ENCODE results near the gene METRNL.

METRNL gene

DNA sequence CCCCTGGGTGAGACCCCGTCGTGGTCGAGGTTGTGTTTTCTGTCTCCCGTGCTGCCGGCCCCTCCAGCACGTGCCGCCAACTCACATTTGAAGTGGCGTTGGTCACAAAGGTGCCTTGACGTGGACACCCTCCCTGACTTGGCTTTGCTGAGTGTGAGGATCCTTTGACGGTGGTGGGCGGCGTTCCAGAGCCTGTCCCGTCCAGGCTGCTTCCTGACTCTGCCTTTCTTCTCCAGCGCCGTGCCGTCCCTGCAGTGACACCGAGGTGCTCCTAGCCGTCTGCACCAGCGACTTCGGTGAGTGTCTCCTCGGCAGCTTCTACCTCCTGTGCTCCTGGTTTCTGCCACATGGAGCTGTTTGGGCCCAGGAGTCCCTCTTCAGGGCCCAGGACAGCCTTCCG lies 13.5 kb downstream of the METRNL start:
- no peak for DNase-seq (ENCODE audit: low read depth)

DNA sequence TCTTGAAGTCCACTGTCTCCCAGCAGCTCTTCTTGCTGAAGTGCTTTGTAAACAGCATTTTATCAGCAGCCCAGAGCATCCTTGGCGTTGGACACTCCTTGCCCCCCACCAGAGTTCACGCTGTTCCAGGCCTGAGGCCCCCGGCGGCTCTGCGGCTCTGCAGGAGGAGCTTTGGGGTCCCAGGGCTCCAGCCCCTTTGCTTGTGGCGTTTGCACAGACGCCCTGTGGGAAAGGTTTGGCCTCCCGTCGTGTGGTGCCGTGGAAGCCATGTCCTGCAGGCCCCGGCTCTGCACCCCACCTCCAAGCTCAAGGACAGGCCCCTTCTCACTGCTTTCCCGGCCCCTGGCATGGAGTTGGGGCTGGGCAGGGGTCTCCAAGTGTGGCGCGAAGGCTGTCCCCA lies 14.1 kb downstream of the METRNL start:
- DNase-seq (ENCODE audit: low read depth) = no peak

DNA sequence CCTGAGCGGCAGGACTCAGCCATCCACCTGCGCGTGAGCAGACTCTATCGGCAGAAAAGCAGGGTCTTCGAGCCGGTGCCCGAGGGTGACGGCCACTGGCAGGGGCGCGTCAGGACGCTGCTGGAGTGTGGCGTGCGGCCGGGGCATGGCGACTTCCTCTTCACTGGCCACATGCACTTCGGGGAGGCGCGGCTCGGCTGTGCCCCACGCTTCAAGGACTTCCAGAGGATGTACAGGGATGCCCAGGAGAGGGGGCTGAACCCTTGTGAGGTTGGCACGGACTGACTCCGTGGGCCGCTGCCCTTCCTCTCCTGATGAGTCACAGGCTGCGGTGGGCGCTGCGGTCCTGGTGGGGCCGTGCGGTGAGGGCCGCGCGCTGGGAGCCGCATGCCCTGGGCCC lies 14.9 kb downstream of the METRNL start:
- no peak for DNase-seq (ENCODE audit: low read depth)

DNA sequence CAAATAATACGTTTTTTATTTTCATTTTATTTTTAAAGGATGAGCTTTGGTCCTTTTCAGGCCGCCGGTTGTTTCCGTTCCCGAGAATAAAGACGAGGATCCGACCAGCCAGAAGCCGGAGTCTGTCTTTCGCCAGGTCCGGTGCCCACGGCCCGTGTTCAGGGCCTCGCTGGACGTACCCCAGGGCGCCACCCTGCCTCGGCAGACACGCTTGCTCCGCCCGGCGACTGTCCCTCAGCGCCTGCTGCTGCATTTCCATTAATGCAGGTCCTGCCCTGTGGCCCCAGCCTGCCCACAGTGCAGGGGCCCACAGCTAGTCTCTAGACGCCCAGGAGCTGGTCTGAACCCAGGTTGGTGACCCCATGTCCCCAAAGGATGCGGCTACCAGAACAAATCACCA lies 15.6 kb downstream of the METRNL start:
- DNase-seq (ENCODE audit: low read depth) = no peak

DNA sequence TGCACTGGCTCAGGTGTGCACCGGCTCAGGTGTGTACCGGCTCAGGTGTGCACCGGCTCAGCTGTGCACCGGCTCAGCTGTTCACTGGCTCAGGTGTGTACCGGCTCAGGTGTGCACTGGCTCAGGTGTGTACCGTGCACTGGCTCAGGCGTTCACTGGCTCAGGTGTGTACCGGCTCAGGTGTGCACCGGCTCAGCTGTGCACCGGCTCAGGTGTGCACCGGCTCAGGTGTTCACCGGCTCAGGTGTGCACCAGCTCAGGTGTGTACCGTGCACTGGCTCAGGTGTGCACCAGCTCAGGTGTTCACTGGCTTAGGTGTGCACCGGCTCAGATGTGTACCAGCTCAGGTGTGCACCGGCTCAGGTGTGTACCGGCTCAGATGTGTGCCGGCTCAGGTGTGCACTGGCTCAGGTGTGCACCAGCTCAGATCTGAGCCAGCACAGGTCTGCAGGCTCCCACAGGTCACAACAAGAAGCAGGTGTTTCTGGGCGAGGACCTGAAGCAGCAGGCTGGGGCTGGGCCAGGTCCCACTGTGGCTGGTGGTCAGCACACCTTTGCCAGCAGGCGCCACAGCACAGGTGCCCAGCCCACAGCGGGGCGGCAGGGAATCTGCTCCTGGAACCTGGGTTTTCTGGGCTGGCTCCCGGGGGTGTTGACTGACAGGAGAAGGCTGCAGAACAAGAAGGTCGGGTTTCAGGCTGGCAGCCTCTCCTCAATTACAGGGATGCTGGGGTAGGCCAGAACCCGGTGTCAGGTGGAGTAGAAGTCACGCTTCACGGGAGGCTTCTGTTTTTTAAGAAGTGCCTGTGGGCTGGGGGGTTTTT lies 17.2 kb downstream of the METRNL start:
- DNase-seq (ENCODE audit: low read depth) = no peak

DNA sequence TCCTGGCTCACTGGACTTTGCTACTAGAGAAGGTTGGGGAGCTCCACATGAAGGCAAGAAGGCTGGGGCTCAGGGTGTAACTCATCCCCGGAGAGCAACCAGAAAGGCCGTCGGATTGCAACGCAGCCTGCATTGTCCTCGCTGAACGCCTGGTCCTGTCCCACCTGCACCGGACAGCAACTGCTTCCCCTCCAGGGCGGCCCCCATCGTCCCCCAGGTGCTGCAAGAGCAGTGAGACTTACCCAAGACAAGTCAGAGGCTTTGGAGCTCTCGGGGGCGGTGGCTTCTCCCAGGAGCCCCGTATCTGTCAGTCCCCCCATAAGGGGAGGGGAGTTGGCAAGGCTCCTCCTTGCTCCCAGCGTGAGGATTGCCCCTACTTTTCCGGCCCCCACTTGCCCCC lies 18.4 kb downstream of the METRNL start:
- no peak for DNase-seq (ENCODE audit: low read depth)

DNA sequence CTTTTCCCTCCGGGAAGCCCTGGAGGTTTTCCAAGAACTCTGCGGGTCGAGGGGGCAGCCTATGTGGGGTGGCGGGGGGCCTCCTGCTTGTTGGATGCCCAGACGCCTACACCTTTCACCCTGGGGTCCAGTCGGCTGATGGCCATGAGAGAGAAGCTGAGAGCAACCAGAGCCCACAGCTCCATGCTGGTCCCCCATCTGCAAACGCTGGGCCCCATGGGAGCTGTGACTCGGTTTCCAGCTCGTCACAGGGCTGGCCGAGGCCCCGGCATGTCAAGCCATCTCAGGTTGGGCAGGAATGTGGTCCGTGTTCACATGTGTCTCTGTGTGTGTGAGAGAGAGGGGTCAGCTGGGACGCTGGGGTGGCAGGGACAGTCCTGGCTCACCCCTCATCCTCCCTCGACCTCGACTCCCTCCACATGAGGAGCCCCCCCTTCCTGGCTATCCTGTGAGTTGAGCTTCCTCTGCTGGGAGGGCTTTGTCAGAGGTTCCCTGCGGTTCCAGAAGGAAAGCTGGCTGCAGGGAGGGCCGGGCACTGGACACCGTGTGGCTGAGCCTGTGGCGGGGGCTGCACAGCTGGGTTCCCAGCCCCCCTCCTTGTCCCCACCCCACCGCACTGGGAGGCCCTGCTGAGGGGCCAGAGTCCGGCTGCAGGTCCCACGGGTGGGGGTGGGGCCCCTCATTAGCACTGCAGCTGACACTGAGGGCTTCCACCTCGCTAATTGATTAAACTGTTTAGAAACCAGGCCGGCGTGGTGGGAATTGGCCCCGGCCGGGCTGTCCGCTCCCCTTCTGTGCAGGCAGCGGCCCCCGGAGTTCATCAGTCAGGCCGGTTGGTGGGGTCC lies 19.1 kb downstream of the METRNL start:
- DNase-seq (ENCODE audit: low read depth) = no peak

DNA sequence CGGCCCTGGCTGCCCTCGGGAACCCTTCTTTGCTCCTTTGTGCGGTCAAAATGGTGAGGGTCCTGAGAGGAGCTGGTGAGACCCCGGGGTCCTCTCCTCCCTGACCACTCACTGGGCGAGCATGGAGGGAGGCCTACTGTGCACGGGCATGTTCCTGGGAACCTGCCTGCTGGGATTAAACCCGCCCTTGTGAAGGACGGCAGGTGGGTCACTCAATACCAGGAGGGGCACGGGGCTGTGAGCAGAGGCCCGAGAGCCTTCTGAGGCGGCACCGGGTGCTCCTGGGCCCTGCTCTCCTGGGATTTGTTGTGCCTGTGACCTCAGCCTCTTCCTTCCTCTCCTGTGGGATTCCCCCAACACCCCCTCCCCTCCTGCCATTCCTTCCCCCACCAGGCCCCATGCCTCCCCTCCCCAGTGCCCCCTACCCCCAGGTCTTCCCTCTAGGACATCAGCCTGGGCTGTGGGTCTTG lies 19.7 kb downstream of the METRNL start:
- no peak for DNase-seq (ENCODE audit: low read depth)

DNA sequence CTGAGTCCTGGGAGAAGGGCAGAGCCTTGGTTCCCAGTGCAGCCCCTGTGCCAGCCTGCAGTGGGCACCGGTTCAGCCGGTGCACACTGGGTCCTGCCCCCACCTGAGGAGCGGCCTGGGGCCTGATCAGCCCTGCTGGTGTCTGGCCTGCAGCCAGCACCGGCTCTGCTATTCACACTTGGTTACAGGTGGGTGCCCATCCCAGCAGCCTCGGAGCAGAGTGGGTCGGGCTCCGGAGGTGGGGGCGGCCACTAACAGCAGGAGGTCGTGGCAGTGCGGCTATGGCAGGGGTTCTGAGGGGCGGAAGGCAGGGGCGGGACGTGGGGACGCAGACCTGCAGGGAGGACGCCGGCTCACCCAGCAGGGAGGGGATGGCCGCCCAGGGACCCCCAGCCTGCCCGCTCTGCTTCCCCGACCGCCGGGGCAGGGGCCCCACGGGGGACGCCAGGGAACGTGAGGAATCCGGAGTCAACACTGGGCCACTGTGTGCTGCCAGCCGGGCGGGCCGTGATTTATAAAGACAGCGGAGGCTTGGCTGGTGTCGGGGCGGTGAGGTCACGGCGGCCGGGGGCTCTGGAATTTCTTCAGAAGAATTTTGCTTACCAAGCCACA lies 20.3 kb downstream of the METRNL start:
- DNase-seq (ENCODE audit: low read depth) = no peak

DNA sequence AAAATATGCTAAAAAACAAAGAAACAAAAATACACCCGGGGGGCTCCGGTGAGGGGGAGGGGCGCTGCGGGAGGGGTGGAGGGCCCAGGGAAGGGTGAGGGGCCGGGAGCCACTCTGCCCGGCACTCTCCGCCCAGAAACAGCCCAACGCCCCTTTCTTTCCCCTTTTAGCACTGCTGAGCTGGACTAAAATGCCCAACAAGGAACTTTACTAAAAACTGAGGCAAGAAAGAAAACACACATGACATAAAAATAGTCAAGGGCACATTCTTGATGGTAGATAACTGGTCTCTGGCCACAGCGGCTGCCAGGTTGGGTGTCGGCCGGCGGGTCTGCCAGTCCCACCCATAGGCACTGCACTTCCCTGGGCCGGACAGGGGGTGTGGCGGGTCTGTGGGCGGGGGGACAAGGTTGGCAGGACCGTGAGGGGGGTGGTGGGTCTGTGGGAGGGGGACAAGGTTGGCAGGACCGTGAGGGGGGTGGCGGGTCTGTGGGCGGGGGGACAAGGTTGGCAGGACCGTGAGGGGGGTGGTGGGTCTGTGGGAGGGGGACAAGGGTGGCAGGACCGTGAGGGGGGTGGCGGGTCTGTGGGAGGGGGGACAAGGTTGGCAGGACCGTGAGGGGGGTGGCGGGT lies 20.9 kb downstream of the METRNL start:
- no peak for DNase-seq (ENCODE audit: low read depth)

DNA sequence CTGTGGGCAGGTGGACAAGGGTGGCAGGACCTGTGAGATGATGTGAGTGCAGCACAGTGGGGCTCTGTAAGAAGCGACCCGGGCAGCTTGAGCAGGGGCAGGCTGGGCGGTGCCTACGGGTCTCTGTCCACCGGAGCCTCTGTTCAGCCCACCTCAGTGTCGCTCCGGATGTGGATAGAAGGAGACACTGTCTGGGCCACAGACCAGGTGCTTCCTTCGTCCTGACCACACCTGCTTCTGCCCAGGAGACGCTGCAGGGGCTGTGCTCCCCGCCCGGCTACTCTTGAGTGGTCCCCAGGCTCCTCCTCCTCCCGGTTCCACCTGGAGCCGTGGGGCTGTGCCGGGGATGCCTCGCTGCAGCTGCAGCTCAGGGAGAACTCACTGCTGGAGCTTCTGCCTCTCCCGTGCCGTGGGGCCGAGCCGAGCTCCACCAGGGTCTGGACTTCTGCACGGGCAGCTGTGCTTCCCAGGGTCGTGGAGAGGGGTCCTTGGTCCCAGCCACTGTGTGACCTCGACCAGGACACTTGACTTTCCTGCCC lies 21.5 kb downstream of the METRNL start:
- DNase-seq (ENCODE audit: low read depth) = no peak

DNA sequence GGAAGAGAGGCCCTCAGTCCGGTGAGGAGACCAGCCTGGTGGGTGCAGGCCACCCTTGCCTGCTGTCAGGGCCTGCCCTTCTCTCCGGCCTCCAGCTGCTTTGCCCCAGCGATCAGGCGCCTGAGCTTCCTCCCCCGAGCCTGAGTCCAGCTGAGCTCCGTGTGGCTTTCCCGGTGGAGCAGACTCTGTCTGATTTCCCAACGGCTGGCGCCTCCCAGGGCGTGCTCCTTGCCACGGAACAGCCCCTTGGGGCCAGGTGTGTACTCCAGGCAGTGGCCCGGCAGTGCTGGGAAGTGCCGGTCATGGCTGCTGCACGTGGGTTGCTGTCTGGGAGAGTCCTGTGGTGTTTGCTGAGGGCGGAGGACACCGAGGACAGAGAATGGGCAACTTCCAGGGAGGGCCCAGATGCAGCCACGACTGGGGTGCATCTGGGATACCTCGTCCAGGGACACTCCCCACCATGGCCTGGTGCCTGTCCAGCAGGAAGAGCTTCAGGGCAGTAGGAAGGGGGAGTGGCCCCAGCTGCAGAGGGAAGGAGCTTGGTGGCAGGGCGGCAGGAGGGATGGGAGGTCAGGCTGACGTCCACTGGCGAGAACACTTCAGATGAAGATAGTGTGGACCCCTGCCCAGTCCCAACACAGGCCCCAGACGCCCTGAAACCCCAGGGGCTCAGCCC lies 22.5 kb downstream of the METRNL start:
- no peak for DNase-seq (ENCODE audit: low read depth)

DNA sequence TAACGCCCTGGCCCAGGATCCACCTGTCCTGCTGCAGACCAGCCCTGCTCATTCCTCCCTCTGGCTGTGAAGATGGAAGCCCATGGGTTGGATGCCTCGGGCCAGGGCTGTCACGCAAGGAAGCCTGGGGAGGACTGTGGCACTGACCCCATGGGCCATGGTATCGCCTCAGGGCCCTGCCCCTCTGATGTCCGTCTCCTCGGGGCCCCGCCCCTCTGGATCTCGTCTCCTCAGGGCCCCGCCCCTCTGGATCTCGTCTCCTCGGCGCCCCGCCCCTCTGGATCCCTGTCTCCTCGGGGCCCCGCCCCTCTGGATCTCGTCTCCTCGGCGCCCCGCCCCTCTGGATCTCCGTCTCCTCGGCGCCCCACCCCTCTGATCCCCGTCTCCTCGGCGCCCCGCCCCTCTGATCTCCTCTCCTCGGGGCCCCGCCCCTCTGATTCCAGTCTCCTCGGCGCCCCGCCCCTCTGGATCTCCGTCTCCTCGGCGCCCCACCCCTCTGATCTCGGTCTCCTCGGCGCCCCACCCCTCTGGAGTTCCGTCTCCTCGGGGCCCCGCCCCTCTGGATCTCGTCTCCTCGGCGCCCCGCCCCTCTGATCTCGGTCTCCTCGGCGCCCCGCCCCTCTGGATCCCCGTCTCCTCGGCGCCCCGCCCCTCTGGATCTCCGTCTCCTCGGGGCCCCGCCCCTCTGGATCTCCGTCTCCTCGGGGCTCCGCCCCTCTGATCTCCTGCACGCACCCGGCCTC lies 24.0 kb downstream of the METRNL start:
- no peak for DNase-seq (ENCODE audit: low read depth)

DNA sequence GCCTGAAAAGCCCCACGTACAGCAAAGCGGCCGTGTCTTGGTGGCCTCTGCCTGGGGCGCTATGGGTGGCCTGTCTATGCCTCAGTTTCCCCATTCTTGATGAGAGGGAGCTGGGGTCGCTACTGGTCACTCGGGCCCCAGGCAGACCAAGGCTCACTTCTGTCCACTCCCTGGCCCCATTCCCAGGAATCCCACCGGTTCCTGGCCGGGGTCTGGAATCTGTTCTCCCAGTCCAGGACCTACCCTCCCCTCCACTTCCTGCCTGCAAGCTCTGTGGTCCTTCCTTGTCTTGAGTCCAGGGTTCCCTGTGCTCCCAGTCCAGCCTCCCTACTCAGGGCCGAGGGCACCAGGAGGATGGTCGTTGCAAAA lies 24.5 kb downstream of the METRNL start:
- no peak for DNase-seq (ENCODE audit: low read depth)

DNA sequence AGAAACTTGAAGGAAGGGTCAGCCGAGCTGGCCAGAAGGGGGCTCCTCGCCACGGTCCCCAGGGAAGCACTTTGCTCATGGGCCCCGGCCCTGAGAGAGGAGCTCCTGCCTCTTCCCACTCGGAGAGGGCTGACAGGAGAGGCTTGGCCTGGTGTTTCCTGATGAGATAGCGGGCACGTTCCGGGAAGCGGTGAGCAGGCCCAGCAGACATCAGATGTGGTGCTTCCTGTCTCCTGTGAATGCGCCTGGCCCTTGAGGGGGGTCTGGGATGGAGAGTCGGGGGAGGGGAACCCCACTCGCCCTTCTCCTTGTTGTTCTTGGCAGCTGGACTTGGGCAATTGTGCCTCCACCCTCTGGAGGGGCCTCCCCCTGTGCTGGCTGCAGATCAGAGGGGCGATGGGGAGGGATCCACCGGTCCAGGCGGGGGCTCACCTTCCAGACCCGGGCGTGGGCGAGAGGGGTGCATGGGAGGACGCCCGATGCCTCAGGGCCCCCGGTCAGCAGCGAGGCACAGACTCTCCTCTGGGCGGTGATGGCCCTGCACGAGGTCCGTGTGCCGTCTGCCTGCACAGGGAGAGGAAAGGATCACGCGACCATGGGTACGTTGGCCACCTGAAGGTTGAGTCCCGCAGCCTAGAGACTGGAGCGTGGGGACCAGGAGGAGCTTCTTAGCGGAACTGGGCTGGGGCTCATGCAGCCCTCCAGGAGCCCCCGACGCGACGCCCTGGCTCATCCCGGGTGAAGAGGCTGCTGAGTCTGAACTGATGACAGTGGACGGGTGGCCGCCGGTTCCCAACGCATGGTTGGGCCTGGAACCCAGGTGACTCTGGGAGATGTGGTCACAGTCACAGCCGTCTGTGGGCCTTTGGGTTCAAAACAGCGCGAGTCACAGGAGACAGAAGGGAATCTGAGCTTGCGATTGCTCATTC lies 25.4 kb downstream of the METRNL start:
- no peak for DNase-seq (ENCODE audit: low read depth)

DNA sequence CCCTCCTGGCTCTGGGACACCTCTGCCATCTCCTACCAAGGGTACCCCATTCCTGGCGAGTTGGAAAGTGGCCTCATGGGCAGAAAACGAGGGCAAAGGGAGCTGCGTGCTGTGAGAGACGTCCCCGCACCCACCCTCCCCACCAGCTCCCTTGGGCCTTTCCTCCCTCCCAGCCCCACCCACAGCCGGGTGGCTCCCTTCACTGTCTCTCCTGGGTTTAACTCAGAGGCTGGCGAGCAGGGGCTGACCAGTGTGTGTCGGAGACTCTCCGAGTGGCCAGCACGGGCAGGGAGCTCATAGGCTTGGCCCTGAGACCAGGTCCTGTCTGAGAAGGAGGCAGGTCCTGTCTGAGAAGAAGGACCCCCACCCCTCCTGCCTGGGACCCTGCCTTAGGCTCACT lies 26.1 kb downstream of the METRNL start:
- no peak for DNase-seq (ENCODE audit: low read depth)

DNA sequence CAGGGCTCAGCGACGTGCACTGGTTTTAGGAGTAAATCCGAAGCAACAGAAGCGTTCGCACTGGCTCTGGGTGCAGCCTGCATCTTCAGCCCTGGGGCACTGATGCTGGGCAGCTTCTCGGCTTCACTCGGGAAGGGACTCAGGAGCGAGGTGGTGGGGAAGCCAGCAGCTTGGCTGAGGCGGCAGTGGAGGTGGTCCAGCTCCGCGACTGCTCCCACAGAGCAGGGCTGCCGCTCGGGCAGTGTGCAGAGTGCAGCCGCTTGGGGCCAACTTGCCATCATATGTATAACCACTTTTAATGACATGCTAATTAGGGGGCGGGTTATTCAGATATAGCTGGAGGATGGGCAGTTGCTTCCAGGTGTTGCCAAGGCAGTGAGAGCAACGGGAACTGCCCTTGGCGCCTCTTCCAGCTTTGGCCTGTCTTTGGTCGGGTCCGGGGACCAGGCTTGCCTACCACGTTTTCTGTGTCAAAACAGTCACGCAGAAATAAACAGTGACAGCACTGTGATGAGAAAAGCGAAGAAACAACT lies 26.7 kb downstream of the METRNL start:
- no peak for DNase-seq (ENCODE audit: low read depth)

DNA sequence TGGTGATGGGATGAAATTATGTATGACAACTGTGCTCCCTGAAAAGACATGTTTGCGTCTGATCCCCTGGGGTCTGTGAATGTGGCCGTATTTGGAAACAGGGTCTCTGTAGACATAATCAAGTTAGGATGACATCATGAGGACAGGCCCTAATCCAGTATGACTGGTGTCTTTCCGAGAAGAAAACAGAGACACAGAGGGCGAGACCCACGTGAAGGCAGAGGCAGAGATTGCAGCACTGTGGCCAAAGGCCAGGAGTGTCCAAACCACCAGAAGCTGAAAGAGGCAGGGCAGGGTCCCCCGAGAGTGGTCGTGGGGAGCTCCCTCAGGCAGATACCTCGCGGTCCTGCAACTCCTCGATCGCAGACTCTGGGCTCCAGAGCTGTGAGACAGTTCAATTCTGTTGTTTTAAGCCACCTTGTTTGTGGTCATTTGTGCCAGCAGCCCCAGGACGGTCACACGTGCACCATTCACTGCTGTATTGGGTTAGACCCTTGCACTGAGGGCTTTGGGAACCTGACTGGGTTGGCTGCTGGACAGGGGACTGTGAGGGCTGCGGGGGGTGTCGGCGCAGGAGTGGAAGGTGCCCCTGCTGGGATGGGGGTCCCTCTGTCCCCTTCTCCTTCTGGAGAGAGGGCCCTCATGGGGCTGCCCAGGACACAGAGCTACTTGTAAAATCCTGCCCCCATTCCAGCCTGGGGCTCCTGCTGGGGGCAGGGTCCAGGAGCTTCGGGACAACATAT lies 27.7 kb downstream of the METRNL start:
- no peak for DNase-seq (ENCODE audit: low read depth)

DNA sequence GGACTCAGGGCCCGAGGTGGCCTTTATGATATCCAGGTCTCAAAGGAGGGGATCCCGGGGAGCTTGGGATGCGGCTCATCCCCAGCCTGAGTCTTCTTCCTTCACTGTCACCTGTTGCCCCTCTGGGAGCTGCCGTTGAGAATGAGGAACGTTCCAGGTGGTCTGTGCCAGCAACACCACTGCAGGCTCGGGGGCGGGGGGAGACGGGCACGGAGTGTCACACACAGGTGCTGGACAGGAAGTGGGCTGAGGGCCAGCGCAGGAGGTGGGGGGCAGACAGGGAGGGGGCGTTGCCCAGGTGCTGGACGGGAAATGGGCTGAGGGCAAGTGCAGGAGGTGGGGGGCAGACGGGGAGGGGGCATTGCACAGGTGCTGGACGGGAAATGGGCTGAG lies 28.2 kb downstream of the METRNL start:
- DNase-seq (ENCODE audit: low read depth) = no peak

All from GM04504 (cell line).